ENCODE results near the gene DAZAP1. TPM values are rescaled to one million over a fixed set of nuclear protein-coding genes. Genes with fewer than 3 reads are reported as not detected.
A peak's percentile ranks its signal among the peaks of the same experiment; 100 is the strongest.

Gene DAZAP1
- total and polyA plus RNA-seq, 2 of the 4 experiments (the other 2 are of a cell fraction): 22.0 to 62.8 TPM

- Histone ChIP-seq H3K79me1 (ENCODE audit: low read depth in 1 of 2, low read length in 2 of 2) (peaks cover 0 to 32% of the 10 kb centered on the region in 2 experiments; a peak in 2 of 4 replicates), H4K8ac (ENCODE audit: low read depth in 2 of 2, low read length in 2 of 2) (no peak overlapping the region), H2BK5ac (ENCODE audit: low read depth, low read length, poor library complexity, severe bottlenecking) (no peak overlapping the region), H3K4me1 (ENCODE audit: control insufficient read depth, insufficient read depth, low read length) (peaks cover 21% of the 10 kb centered on the region), H2BK20ac (ENCODE audit: low read depth, low read length) (no peak overlapping the region), H4K20me1 (ENCODE audit: insufficient read depth, low read length) (peaks cover 90% of the 10 kb centered on the region), H3K4me3 (ENCODE audit: insufficient read depth, low read depth, low read length) (no peak overlapping the region; the same call in 1 of the 2 replicates), H3K18ac (ENCODE audit: low read depth, low read length) (no peak overlapping the region), H2AK5ac (ENCODE audit: low read depth, low read length) (no peak overlapping the region), H3K4ac (ENCODE audit: low read depth, low read length) (no peak overlapping the region), H2BK15ac (ENCODE audit: low read depth, low read length) (no peak overlapping the region), H3K36me3 (ENCODE audit: control insufficient read depth, insufficient read depth, low read length) (peaks cover 2% of the 10 kb centered on the region; the same call in 1 of the 2 replicates), H3K9me1 (ENCODE audit: insufficient read depth, low read length) (no peaks in the 10 kb centered on the region), H2BK120ac (ENCODE audit: low read depth, low read length) (no peak overlapping the region), H3K9ac (ENCODE audit: low read depth, low read length) (no peak overlapping the region), H3K9me3 (ENCODE audit: control insufficient read depth, insufficient read depth, low read length) (no peaks in the 10 kb centered on the region; the same call in 1 of the 2 replicates), H3K56ac (ENCODE audit: extremely low read depth, insufficient read depth, low read length) (no peak overlapping the region), H4K5ac (ENCODE audit: low read depth, low read length) (no peak overlapping the region), H3K23ac (ENCODE audit: low read depth, low read length) (no peak overlapping the region), H2AK9ac (replicated peaks; ENCODE audit: low read depth, low read length, poor library complexity) (peak overlapping the region; percentile 3), H3K4me2 (ENCODE audit: low read depth, low read length) (peak overlapping the region; percentile 75; the same call in 1 of the 2 replicates), H3K27ac (ENCODE audit: insufficient read depth, low read length) (no peak overlapping the region), H4K91ac (ENCODE audit: insufficient read depth, low read depth, low read length) (no peak overlapping the region), H3K14ac (replicated peaks; ENCODE audit: low read depth, low read length) (no peak overlapping the region), H2AFZ (replicated peaks; ENCODE audit: low read length, poor library complexity) (peak overlapping the region; percentile 56), H3K27me3 (ENCODE audit: control insufficient read depth, insufficient read depth, low read length) (peaks cover 64% of the 10 kb centered on the region)
- DNase-seq (no peak), ATAC-seq (ENCODE audit: low read depth) (peak; percentile 18; the same call in 1 of the 2 replicates)
- in situ Hi-C loops (cut with MboI; ENCODE audit: low sequenced_read_pairs): no loop called here
- intact Hi-C loops (cut with micrococcal nuclease): no loop called here
- ChIA-PET POLR2A (ENCODE audit: unreplicated experiment) (no interaction called here), CTCF (no interaction called here)
- dilution Hi-C loops (cut with HindIII; ENCODE audit: low sequenced_read_pairs, unreplicated experiment): no loop called here
- TF ChIP-seq MXI1 (IDR thresholded peaks at IDR 0.05; ENCODE audit: borderline replicate concordance, low read depth, low read length): no peak
- WGBS, 2 experiments (ENCODE audit: extremely low coverage in 2 of 2, insufficient read length in 1 of 2): 9% methylated on average over 10 of the region's 28 CpGs; no CpG with 5 or more reads in 1 of the 2 experiments
- no TSS peak for BruUV-seq (replicated peaks)
These were observed 63.7 kb downstream of the DAZAP1 start for GRCh38 chr19:1471010-1471514.
